GM18870 (cell line): Measurements from ENCODE around the gene KIAA1614.
A peak's percentile ranks its signal among the peaks of the same experiment; 100 is the strongest.

Experiments
- ATAC-seq: cut with Tn5 transposase; IDR thresholded peaks from one replicate; pipeline ENCODE4 v1.9.1; 2021; ENCODE audit warnings: moderate library complexity; ENCODE audit not compliant: unreplicated experiment

KIAA1614 gene, protein sequence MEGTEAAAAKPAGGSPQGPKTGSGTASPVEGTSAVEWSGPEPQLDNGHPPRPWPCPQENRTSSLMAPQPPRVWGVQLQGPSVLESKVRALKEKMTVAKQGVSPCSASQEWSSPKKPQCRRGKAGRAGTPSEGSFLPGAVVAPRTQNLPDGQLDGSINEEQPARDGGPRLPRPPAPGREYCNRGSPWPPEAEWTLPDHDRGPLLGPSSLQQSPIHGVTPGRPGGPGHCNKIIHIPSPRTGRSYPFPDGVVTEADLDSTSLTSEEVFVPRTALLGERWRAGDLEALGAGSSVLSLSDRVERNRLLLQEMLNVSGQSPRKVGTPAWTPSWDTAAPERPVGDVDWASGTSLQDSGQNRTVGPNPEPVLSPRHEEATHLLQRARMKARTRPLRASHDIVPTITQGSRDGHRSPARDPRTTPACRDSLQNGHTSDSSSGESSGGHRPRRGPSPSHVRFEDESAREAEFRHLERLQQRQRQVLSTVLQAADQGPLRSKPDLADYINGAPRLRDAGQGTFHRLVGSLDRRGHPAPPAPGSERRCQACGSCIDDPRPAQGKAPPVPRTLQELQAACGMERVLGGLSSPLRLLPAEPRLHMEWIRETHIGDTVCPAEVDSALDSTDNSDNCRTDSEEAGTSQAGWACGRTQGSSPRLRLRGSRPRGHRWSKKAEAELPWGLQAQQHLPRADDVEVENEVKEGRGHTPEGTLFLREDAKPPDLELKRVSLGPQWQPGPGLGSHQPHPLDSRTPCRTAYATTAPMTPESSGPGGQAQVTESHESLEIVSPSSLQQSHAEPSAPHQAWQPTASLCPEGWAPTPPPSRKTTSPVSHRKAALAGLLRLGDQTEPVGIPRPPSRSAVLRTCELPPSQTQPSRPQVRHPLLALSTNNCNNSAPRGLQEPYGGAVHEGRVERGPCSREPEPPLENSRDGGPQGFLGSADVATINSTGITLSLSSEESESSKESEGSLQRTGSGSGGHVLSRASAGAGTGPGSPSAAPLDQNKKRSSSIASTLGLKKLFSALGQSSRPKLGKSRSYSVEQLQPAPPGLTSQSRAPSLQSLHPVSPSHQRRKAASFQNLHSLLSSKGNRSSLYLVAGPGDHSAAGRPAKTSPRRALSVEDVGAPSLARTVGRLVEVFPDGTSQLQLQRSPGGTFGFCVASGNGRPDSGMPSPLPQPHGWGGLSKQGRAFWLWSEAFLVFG

DNA sequence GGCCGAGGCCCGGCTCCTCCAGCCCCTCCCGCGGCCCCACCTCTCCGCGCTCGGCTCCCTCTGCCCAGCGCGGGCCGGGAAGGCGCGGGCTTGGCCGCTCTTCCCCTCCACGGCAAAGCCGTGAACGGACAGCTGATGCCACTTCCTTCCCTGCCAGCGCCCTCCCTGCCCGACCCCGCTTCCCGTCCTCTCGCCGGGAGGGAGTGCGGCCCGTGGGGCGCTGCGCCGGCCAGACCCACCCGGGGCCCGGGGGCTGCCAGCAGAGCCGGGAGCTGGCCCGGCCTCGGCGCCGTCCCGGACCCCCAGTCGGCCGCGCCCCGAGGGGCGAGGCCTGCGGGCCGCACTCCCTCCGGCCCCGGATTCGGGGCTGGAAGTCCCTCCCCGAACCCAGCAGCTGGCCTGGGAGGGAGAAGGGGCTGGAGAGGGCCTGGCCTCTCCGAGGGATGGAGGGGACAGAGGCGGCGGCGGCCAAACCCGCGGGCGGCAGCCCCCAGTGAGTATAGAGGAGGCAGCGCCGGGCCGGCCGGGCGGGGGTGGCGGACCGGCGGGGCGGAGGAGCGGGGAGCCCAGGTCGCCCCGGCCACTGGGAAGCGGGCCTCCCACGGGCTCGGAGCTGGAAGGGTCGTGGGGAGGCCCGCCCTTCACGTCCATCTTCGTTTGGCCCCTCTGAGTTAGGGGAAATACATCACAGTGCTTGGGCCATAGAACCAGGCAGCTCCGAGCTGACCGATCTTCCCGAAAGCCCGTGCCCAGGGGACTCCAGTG lies at the start of gene KIAA1614:
Gene KIAA1614 (plus strand): TSS at position 97 of the 765 bp plus-strand sequence. CDS start 347 bp downstream, at position 444.
- no peak for ATAC-seq

- ATAC-seq: no peak
Measured at GRCh38 chr1:180863158-180863775, 49.4 kb upstream of the KIAA1614 start.

- ATAC-seq: no peak
Measured at GRCh38 chr1:180881806-180882509, 30.7 kb upstream of the KIAA1614 start.

- no peak for ATAC-seq
Measured at GRCh38 chr1:180884588-180885300, 28.0 kb upstream of the KIAA1614 start.

GRCh38 chr1:180886338-180886737 lies 26.4 kb upstream of the KIAA1614 start:
- no peak for ATAC-seq

- no peak for ATAC-seq
Measured at GRCh38 chr1:180887841-180888240, 24.9 kb upstream of the KIAA1614 start.

DNA sequence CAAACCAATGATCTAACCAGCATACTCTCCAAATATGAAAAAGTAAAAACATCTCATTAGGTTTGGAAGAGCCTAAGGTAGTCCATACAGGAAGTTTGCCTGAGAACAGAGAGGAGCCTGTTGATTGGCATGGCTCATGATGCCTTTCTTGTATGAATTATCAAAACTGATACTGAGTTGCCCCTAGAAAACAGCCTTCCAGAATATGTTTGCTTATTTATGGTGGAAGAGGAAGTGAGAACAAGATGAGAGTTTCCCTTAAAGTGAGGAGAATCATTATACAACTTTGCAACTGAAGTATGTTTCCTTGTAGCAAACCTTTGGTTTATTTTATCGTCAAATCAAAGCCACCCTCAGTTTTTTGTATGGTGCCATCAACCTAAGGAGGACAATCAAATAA lies 23.8 kb upstream of the KIAA1614 start:
- ATAC-seq: peak; percentile 79

DNA sequence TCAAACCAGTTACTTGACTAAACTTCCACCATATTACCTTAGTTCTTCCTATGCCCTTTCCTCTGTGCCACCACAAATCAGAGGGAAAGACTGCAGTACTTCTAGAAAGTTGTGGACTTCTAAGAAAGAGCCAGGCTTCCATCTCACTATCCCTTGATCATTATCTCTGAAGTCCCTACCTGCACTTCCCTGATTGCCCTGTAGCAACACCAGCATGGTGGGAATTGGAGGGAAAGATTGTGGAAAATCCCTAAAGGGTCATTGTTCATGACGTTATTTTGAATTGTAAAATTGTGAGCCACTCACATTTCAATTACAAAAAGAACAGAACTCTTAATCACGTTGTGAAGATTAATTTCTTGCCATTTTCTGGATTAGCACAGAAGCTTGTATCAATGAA lies 23.4 kb upstream of the KIAA1614 start:
- ATAC-seq: no peak

- no peak for ATAC-seq
Measured at GRCh38 chr1:180892272-180892671, 20.4 kb upstream of the KIAA1614 start.

GRCh38 chr1:180892675-180893074 lies 20.0 kb upstream of the KIAA1614 start:
- ATAC-seq: no peak

DNA sequence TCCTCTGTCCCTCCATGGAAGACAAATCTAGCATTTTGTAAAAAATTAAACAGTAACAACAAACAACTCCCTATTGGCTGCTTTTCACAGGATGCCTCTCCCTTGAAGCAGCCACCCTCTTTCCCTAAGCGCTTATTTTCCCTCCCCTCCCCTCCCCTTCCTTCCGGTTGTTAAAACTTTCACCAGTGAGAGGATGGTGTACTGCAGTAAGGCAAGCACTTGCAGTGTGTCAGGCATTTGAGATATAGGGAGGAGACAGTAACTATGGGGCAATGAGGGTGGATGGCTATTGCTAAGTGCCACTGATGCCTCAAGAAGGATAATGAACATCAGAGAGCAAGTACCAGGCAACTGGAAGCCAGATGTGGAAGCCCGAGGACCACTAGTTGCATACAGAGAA lies 19.1 kb upstream of the KIAA1614 start:
- ATAC-seq: no peak

- ATAC-seq: no peak
Measured at GRCh38 chr1:180896161-180896560, 16.5 kb upstream of the KIAA1614 start.

DNA sequence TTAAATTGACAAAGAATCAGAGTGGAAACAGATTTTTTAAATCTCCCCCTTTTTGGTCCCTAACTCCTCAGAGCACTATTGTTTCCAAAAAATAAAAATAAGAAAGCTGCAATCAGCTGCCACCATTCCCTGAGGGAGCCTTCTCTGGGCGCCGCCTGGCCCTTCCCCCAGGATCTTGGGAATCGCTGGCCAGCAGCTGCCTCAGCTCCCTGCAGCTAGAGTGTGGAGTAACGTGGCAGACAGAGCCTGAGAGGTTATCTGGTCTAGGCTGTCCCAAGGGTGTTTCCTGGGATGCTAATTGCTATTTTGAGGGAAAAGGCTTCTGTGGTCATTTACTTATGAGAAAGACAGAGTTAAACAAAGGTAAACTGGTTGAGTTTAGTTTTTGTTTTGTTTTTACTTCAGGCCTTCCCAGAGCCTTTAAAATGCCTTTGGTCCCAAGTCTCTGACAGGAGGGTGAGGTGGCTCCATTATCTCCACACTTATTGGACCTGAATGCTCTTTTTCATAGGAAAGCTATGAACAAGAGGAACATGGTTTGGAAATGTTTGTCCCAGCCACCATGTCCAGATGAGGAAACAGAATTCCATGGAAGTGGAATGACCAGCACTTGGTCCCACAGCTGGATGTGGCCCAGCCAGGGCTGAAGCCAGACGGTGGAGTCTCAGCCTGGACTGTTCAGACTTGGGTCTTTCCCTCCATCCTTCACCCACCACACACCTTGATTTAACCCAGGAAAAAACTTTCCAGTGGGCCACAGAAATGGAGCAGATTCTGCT lies 14.1 kb upstream of the KIAA1614 start:
- no peak for ATAC-seq

GRCh38 chr1:180899262-180899661 lies 13.4 kb upstream of the KIAA1614 start:
- ATAC-seq: no peak

GRCh38 chr1:180901076-180901990 lies 11.4 kb upstream of the KIAA1614 start:
- no peak for ATAC-seq

DNA sequence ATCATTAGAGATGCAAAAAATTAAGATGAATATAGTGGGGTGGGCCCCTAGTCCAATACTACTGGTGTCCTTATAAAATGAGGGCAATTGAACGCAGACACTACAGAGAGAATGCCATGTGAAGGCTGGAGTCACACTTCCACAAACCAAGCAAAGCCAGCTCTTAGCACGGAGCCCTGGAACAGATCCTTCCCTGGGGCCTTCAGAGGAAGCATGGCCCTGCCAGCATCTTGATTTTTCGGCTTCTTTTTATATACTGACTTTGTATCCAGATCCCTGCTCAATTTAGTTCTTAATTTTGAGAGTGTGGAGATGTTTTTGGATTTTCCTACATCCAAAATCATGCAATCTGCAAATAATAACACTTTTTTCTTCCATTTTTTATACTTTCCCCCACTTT lies 10.2 kb upstream of the KIAA1614 start:
- no peak for ATAC-seq

DNA sequence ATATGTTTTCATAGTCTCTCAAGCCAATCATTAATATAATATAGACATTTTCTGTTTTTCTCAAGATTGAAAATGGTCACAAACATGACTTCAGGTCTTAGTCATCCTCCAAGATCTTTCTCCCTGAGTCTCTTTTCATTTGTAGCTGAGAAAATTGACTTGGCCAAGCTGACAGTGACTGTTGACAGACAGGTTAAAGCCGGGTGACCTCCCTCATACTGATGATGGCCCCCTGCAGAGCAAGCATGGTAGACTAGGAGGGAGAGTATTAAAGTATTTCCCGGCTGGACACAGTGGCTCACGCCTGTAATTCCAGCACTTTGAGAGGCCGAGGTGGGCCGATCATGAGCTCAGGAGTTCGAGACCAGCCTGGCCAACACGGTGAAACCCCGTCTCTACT lies 6.8 kb upstream of the KIAA1614 start:
- no peak for ATAC-seq
